Activated CD4-positive, alpha-beta T cell treated with anti-CD3 and anti-CD28 coated beads, Interleukin-2, amount 50 U/mL, for 48 hours (primary cell): ENCODE measurements around the gene ANKS1A.
"Not testable (repeated sequence)": the region's sequence is repeated elsewhere in the genome, so short reads cannot be mapped to it uniquely, and the experiment has no call there.

Experiments used
- DNase-seq, 2 experiments: peaks; one replicate each; pipeline ENCODE4 v3.0.0-alpha.2; 2020

ANKS1A gene

DNA sequence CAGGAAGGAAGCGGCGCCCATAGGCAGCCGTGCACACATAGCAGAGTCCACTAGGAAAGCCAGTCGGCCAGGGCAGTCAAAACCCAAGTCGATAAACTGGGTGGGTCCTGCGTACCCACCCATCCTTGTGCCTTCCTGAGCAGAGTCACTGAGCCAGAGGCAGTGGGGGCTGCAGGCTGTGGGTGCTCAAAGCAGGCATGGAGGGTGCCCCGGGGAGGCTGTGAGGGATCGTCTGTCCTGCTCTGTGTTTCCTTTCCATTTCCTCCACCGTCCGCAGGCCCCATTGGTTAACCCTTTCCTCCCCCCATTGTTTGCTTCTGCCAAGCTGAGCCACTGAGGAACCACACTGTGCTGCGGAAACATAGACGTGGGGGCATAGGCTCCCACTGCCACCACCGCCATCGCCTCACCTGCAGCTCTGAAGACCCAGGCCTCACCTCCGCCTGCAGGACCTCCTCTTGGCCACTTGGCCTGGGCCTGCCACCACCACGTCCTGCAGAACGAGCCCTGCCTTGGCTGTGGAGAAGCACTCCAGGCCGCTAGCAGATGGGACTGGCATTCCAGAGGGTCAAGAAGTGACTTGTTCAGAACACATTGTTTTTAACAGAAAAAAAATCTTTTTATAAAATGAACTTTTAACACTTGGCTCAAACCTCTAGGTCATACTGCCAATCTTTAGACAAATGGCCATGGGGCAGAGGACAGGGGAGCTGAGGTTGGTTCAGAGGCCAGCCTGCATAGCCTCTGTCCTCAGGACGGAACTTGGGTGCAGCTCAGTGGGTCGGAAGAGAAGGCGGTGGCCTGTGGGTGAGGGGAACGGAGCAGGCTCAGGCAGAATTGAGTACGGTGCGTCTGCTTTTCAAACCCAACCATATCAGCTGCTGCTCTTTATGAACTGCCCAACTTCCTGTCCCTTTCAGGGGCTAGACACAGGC, 199.5 kb downstream of the ANKS1A start:
- DNase-seq, result no peak

DNA sequence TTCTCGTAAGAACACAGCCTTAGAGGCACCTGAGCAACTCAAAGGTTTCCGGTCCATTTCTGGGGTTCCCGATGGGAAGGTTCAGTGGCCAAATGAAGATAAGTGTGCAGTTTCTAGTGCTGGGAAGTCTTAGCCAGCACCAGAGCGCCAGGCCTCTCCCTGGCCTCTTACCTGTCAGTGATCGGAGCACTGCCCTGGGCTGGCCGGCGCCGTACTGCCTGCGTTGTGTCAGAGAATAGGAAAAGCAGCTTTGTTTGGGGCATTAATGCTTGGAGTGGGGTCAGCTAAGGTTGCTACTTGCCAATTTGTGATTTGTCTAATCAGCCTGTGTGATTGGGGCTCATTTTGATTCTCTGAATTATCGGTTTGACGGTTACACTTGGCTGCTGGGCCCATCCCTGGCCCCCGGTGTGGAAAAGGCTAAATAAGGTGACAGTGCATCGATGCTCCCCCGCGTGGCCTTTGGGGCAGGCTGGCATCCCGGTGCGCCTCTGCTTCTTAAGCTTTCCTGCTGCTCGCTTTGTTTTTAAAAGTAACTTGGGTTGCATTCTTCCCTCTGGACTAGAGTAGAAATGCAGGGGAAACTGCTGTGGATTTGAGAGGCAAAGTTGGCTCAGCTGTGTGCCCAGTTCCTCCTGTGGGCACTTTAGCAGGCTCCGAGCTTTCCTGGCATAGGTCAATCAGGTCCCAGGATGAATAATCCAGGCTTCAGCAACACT, 200.3 kb downstream of the ANKS1A start:
- DNase-seq, result no peak

DNA sequence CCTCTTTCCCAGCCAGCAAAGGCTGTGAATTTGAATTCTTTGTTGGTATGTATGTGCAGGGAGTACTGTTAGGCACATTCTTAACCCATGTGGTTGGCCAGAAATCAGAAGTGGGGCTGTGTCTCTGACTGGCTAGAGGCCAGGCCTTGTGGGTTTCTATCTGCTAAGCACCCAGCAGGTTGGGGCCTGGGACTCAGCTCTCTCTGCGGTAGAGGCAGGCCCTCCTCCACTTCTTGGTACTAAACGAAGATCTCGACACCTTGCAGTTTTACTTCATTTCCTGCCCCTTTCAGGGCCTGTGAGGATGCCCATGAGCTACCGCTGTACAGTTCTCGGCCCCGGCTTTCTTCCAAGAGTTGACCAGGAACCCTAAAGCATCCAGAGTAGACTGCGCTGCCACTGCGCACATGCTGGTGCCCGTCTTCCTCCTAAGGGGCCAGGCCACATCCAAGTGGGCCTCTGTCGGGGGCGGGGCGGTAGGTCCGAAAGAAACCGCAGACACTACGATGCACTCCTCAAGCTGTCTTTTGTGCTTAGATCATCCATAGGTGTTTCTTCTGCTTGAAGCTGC, 201.0 kb downstream of the ANKS1A start:
- no peak for DNase-seq

DNA sequence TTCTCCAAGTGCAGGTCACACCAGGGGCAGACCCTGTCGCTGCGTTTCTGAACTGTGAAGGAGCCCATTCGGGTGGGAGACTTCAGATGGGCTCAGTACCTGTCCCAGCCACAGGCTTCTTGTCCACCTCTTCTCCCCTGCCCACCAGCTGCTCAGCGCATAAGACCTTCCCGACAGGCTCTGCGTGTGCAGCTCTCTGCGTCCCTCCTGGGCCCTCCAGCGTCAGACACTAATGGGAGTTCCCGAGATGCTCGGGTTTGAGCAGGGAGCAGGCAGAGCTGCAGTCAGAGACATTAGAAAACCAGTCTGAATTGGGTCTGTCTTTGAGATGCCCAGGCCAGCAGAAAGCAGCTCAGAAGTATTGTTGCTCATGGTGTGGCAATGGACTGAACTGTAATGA, 201.7 kb downstream of the ANKS1A start:
- no peak for DNase-seq

DNA sequence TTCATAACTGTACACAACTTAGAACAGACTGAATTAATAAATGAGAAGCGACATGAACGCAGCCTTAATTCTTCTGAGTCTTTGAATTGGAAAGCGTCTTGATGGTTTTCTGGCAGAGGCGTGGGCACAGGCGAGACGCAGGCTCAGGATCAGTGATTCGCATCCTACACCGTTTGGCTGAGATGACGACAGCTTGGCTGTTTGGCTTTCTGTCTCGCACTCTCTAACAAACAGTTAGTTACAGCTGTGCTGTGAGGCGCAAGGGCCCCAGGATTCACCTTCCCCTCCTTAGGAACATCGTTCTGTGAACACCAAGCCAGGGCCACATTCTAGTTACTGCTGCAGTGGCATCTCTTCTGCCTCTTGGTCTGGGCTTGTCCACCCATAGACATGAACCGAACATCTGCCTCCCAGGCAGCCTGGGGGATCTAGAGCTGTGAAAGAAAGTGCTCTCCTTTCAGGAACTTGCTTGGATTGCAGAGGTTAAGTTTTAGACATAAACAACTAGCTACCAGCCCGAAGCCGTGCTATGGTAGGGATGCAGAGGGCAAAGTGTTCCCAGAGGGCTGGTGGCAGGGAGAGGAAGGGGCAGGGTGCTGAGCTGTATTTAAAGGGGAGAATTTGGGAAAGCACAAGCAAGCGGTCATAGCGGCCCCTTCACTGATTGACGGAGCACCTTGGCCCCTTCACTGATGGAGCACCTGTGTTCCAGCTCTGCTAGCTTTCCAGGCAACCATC, 202.5 kb downstream of the ANKS1A start:
- DNase-seq, result no peak

DNA sequence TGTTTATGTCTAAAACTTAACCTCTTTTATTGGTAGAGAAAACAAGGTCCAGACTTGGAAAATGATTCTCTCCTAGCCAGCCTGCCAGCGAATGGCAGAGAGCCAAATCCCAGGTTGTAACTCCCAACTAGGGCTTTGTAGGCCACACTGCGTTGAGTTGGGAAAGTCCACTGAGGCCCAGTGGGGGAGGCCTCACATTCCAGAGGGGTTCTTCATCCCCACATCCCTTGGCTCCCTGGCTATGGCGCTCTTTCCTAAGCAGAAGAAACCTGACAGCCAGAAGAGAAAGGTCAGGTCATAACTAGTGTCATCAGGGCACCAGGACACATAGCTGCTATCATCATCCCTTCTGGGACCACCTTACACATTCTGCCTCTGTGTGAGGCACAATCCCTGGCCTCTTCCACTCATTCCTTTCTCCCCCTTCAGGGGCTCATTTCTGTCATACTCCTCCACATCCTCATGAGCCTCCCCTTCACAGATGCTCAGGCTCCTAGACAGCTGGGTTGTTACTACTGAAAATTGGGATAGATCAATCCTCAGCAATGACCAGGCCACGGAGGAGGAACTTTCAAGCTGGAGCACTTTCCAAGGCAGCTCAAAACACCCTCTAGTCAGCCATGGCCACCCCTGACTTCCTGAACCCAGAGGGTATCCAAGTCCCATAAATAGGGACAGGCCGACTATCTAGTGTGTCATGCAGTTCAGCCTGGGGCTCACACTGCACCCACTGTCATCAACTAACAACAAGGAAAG, 203.5 kb downstream of the ANKS1A start:
- DNase-seq, result no peak

DNA sequence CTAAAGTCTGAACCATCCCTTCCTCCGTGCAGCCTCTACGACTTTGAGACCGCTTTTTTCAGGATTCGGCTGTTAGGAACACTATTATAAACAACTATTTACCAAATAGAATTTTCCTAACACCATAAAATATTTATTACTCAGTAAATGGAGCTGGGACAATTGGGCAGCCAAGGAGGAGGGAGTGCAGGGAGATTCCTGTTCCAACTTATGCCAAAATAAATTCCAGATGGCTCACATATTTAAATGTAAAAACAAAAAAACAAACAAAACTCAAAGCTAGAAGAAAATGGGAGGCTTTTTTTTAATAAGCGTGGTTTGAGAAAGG, 204.0 kb downstream of the ANKS1A start:
- DNase-seq, result no peak

DNA sequence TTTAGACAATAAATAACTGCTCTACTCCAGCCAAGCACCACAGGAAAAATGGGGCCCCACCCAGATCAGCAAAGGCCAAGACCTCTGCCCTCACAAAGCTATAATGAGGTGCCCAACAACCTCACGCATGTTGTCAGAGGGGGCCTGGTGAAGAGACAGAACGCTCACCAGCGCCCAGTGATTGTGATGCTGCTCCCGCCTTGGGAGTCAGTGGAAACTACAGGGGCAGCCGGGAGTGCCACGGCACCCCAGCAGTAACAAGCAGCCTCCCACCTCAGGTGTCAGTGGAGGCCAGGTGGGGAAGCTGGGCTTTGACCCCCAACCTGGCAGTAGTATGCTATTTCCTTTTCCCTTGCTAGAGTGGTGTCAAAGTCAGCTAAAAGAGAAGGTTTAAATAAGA, 204.7 kb downstream of the ANKS1A start:
- no peak for DNase-seq

DNA sequence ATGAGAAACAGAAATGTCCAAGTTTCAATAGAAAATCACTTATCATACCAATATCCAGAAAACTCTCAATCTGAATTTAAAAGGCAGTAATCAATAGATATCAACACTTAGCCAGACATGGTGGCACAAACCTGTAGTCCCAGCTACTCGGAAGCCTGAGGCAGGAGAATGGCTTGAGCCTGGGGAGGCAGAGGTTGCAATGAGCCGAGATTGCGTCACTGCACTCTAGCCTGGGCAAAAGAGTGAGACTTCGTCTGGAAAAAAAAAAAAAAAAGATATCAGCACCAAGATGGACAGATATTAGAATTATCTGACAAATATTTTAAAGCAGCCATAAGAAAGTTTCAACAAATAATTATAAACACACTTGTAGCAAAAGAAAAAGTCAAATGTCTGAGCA, 205.1 kb downstream of the ANKS1A start:
- no peak for DNase-seq

DNA sequence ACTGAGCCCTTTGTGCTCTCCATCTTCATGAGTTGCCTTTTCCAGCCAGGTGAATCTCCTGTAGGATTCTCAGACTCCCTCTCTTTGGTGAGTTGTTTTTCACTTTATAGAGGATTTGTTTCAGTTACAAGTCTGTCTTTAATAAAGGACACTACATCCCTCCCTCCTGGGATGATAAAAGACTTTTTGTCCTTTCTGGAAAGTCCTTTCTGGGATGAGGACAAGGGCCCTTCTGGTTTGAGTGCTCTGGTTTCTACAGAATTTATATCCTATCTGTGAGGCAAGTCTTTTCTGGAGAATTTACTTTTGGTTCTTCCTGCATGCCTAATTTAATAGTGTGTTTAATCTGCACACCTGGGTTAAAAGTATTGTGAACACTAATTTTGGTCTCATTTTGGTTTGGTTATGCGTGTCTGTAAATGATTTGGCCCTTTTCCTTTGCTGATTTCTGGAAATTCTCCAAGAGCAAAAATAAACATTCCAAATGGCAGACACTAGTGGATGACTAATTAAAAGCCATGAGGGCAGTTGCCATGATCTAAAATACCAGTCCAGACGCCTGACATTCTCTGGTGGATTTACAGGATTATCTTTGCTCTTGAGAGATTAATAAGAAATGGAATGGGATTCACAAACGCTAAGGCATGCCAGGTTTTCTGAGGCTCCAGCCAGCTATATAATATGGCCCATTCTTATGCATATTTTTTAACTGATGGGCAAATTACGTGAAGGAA, 207.2 kb downstream of the ANKS1A start:
- DNase-seq, result no peak

DNA sequence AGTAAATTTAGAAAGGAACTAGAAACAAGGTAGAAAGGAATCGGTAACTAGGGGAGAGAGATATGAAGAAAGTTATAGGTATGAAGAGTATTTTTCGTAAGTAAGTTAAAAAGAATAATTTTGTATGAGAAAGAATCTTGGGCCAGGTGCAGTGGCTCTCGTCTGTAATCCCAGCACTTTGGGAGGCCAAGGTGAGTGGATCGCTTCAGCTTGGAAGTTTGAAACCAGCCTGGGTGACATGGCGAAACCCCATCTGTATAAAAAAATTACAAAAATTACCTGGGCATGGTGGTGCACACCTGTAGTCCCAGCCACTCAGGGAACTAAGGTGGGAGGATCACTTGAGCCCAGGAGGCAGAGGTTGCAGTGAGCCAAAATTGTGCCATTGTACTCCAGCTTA, 210.1 kb downstream of the ANKS1A start:
- no peak for DNase-seq

DNA sequence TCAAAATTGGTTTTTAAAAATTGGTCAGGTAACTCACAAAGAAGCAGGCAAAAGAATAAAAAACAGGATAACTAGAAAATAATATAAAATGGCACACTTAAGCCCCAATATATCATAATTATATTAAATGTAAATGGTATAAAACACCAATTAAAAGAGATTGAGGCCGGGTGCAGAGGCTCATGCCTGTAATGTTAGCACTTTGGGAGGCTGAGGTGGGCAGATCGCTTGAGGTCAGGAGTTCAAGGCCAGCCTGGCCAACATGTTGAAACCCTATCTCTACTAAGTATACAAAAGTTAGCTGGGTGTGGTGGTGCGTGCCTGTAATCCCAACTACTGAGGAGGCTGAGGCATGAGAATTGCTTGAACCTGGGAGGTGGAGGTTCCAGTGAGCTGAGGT, 216.0 kb downstream of the ANKS1A start:
- DNase-seq, result no peak

DNA sequence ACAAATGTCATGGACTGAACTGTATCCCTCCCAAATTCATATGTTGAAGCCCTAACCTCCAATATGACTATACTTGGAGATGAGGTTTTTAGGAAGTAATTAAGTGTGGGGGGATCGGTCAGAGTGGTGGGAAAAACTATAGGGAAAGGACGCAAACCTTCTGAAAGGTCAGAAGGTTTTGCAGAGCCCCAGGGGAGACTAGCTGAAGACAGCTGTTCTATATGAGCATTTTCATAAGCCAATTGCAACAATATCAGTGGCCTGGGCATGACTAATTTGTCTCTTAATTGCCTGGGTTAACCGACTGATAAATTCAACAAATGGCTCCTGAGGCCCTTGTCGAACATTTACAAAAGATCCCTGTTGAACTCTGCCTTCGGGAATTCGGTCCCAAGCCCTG, 217.0 kb downstream of the ANKS1A start:
- not testable (repeated sequence) for DNase-seq

DNA sequence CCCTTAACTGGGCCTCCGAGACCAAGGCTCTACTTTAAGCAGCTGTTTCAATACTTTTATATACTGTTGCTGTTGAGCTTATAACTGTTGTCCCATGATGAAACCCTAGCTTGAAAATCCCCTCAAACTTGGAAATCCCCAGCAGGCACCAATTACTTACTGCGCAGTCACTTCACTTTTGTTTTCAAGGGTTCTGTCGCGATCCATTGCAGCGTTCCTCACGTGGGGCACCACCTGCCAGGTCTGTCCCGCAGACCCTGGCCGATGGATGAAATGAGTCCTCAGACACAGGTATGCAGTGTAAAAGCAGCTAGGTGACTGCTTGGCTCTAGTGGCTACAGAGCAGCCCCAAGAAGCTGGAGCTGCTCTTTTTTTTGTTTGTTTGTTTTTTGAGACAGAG, 218.2 kb downstream of the ANKS1A start:
- not testable (repeated sequence) for DNase-seq

DNA sequence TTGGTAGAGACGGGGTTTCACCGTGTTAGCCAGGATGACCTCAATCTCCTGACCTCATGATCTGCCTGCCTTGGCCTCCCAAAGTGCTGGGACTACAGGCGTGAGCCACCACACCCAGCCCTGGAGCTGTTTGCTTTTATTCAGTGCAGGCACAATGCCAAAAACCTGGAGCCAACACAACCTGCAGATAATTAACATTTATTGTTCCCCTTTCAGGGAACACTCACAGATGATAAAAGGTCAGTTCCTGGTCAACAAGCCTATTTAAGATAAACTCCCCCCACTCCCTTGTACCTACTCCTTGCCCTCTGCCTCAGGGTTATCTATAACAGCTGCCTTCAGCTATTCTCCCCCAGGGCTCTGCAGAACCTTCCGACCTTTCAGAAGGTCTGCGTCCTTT, 218.7 kb downstream of the ANKS1A start:
- not testable (repeated sequence) for DNase-seq

DNA sequence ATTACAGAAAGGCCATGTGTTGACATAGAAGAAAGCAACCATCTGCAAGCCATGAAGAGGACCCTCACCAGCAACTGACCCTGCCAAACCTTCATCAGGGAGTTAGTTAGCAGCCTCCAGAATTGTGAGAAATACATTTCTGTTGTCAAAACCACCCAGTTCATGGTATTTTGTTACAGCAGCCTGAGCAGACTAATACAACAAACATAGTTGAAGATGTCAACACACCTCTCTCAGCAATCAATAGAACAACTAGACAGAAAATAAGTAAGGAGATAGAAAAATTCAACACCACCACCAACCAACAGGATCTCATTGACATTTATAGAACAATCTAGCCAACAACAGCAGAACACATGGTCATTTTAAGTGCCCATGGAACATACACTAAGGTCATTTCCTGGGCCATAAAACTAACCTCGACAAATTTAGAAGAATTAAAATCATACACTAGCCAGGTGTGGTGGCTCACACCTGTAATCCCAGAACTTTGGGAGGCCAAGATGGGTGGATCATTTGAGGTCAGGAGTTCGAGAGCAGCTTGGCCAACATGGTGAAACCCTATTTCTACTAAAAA, 219.3 kb downstream of the ANKS1A start:
- DNase-seq, result no peak

DNA sequence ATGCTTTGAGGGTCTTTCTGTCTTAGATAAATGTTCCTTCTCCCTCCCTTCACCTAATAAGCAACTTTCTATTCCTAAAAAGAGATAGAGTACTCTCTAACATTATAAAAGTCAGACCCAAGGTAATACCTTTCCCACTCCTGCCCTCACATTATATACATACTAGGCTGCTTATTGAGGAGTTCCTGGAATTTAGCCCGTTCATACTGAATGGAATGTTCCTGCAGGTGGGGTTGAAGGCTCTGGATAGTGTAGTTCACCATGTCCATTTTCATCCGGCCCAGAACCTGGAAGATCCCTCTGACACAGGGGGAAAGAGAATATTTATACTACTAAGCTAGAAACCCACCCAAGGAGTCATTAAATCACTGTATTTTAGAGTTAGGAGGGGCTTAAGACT, 231.7 kb downstream of the ANKS1A start:
- no peak for DNase-seq

DNA sequence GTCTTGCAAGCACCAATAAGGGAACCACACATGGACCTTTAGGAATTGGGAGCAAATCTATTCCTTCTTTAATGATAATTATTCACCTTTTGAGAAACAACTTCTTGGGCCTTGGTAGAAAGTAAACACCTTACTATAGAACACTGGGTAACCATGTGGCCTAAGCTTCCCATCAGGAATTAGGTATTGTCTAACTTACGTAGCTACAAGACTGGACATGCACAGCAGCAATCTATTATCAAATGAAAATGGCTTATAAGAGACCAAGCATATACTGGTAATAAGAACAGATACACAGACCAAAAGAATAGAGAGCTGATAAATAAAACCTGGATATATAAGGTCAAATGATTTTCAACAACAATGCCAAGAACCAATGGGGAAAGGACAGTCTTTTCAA, 235.3 kb downstream of the ANKS1A start:
- no peak for DNase-seq

DNA sequence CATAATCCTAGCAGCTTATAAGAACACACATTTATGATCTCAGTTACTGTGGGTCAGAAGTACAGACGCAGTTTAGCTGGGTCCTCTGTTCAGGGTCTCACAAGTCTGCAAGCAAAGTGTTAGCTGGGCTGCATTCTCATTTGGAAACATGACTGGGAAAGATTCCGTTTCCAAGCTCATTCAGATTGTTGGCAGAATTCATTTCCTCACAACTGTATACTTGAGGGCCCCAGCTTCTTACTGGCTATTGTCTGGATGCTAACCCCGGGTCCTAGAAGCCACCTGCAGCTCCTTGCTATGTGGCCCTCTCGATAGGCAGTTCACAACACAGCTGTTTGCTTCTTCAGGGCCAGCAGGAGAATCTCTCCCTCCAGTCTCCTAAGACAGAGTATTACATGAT, 239.0 kb downstream of the ANKS1A start:
- DNase-seq, result no peak

DNA sequence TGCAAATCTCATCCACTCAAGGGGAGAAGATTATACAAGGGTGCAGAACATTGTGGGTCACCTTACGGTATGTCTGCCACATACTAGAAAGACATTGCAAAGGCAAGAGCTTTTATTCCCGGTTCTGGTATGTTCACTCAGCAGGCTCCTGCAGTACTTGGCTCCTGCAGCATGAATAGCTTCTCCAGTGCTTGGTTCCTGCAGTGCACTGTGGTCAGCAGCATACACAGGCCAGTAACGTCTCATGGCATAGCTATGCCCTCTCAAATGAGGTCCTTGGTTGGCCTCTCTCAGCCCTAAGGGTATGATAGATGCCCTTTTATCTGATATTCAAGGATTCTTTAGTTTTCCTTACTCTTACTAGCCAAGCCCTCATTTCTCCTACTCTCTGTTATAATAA, 239.4 kb downstream of the ANKS1A start:
- DNase-seq, result no peak

DNA sequence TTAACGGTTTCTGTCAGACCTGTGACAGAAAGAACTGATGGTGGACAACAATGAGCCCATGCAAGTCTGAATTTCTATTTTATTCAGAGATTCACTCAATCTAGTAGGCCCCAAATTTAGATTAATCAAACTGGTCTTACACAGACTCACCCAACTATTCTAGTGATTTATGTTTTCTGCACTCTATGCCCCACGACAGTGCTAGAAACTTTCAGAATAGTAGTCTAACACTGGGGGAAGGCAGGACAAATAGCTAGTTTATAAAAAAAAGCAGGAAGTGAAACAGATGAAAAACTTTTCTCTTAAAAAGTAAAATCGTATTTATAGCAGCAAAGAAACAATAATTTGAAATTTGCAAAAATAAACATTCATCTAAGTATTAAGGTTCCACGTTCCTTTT, 247.1 kb downstream of the ANKS1A start:
- DNase-seq, result no peak

DNA sequence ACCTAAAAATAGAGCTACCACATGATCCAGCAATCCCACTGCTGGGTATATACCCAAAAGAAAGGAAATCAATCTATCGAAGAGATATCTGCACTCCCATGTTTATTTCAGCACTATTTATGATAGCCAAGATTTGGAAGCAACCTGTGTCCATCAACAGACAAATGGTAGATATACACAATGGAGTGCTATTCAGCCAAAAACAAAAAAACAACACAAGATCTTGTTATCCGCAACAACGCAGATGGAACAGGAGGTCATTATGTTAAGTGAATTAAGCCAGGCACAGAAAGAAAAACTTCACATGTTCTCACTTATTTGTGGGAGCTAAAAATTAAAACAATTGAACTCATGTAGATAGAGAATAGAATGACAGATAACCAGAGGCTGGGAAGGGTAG, 249.1 kb downstream of the ANKS1A start:
- DNase-seq, result not testable (repeated sequence)
